Adrenal gland (tissue), 12 donors: ENCODE results near the gene EPDR1. TPM values are rescaled to one million over a fixed set of nuclear protein-coding genes. Genes with fewer than 3 reads are reported as not detected.
A peak's percentile ranks its signal among the peaks of the same experiment; 100 is the strongest.

ENCODE experiments used
- DNase-seq, 7 donors: peaks; one replicate each; pipeline ENCODE4 v3.0.0-alpha.2; 2019 to 2020
- H3K27ac ChIP-seq, 5 donors: fragments of 200-600 bp; sonication (generic) in 4 of 5; 1 replicate in 3 of 5; 2 replicates in 2 of 5; pipeline versions ENCODE4 v1.5.1 to v1.8.0; 2016 to 2020; ENCODE audit warnings: mild to moderate bottlenecking in 1 of 5
- H3K27me3 ChIP-seq: fragments of 200-600 bp; 2 replicates; pipeline ENCODE4 v1.8.0; 2021
- H3K36me3 ChIP-seq, 2 donors: fragments of 200-600 bp; replicated peaks in 1 of 2; 1 replicate in 1 of 2; 2 replicates in 1 of 2; pipeline versions ENCODE4 v1.5.1 to v1.8.0; 2018 to 2022
- H3K4me1 ChIP-seq, 2 donors: fragments of 200-600 bp; replicated peaks in 1 of 2; 1 replicate in 1 of 2; 2 replicates in 1 of 2; pipeline versions ENCODE4 v1.5.1 to v1.8.0; 2018 to 2021
- H3K4me3 ChIP-seq, 4 donors: fragments of 200-600 bp; sonication (generic) in 3 of 4; one replicate each; pipeline ENCODE4 v1.5.1; 2016 to 2018
- H3K9me3 ChIP-seq, 3 donors: fragments of 200-600 bp; sonication (generic) in 1 of 3; replicated peaks in 1 of 3; 1 replicate in 2 of 3; 2 replicates in 1 of 3; pipeline versions ENCODE4 v1.5.1 to v1.8.0; 2016 to 2021
- CTCF ChIP-seq, 6 experiments: fragments of 450-650 bp in 4 of 6; fragments of 200-600 bp in 2 of 6; sonication (generic) in 1 of 6; IDR thresholded peaks; 1 replicate in 5 of 6; 2 replicates in 1 of 6; pipeline versions ENCODE4 v1.5.1 to v1.8.0; 2016 to 2021; ENCODE audit warnings: antibody characterized with exemption in 6 of 6, mild to moderate bottlenecking in 2 of 6, moderate library complexity in 1 of 6
- POLR2A ChIP-seq, 2 donors: fragments of 450-650 bp; IDR thresholded peaks; one replicate each; pipeline ENCODE4 v1.6.1; 2017; ENCODE audit warnings: antibody characterized with exemption in 2 of 2, mild to moderate bottlenecking in 2 of 2, moderate library complexity in 1 of 2
- WGBS, 4 donors: extraction: QIAGEN DNeasy Blood & Tissue Kit in 2 of 4; methylation state at CpG; one replicate each; pipeline versions ENCODE4 v1.1.5 to v1.1.7; 2013 to 2017; 5-methylcytosine and 5-hydroxymethylcytosine counted together
- intact Hi-C, 2 donors: fragments of 100-400 bp; cut with DNase I; formaldehyde crosslinking; loops; one replicate each; pipeline versions ENCODE4 v1.14.1 to v1.15.0; 2022 to 2023
- polyA plus RNA-seq, 3 donors: library from polyadenylated mRNA; stranded (reverse); fragments of 200-250 nt in 2 of 3; fragments of 350-450 nt in 1 of 3; fragmentation: Illumina TruSeq in 1 of 3; extraction: RNeasy Lipid Tissue Mini Kit (QIAGEN cat#74804) in 1 of 3; gene quantifications; one replicate each; pipeline ENCODE4 v1.2.3, GENCODE V29; 2013 to 2014
- total RNA-seq, 9 donors: library from RNA; depleted of rRNA in 4 of 9; stranded (reverse); fragments of >200 nt in 4 of 9; fragments of 120-200 nt in 1 of 9; fragmentation: NEBNext Ultra II Directional in 1 of 9; extraction: Animal tissue kit (Norgen Biotek cat#: 25700) in 1 of 9; gene quantifications; one replicate each; pipeline versions ENCODE4 v1.1.0 to v1.2.4, GENCODE V29; 2013 to 2023
- donor health status: healthy with polysubstance abuse.
- donor health status: Bipolar disorder and iron deficiency.
- donor health status: DM: yes; HTN: yes; CAD: no.
- donor health status: DM: no; HTN: no; CAD: no.
- donor health status: DM: no; HTN: no; CAD: no.
- donor health status: DM: yes; HTN: yes; CAD: no.

EPDR1 gene
- total and polyA plus RNA-seq, 12 donors: 4.8 to 210 (median 69.8) TPM

- H3K27me3 ChIP-seq: no peaks in the 10 kb centered on the region
- no peaks in the 10 kb centered on the region for H3K36me3 ChIP-seq
- no peak overlapping the region for H3K4me3 ChIP-seq
- TF ChIP-seq POLR2A (IDR thresholded peaks at IDR 0.05): no peak
- TF ChIP-seq CTCF (IDR thresholded peaks at IDR 0.05): no peak
- intact Hi-C loops: no loop called here
- DNase-seq: no peak
- no peaks in the 10 kb centered on the region for H3K9me3 ChIP-seq
- H3K27ac ChIP-seq: no peak overlapping the region
- WGBS, 4 donors: 78 to 84% (median 82%) methylated on average over 5 of the region's 5 CpGs
- peaks cover 0 to 6% of the 10 kb centered on the region in 2 donors for H3K4me1 ChIP-seq
Observed at GRCh38 chr7:37984750-37985390, 64.4 kb downstream of the EPDR1 start.

- no peaks in the 10 kb centered on the region for H3K9me3 ChIP-seq
- peaks cover 0 to 6% of the 10 kb centered on the region in 2 donors for H3K4me1 ChIP-seq
- H3K36me3 ChIP-seq: no peaks in the 10 kb centered on the region
- no peaks in the 10 kb centered on the region for H3K27me3 ChIP-seq
- 60 to 74% (median 66%) methylated on average over 4 of the region's 4 CpGs for WGBS, 4 donors
- TF ChIP-seq CTCF (IDR thresholded peaks at IDR 0.05) (no peak), POLR2A (IDR thresholded peaks at IDR 0.05) (no peak)
- no peak overlapping the region for H3K4me3 ChIP-seq
- H3K27ac ChIP-seq: peak overlapping the region in 1 of 5 donors; percentile 31
- DNase-seq: no peak
- intact Hi-C loops: no loop called here
Observed at GRCh38 chr7:37986908-37987330, 66.5 kb downstream of the EPDR1 start.

GRCh38 chr7:37987732-37988131 lies 67.3 kb downstream of the EPDR1 start:
- DNase-seq: no peak
- no peaks in the 10 kb centered on the region for H3K36me3 ChIP-seq
- TF ChIP-seq CTCF (IDR thresholded peaks at IDR 0.05): no peak
- TF ChIP-seq POLR2A (IDR thresholded peaks at IDR 0.05): no peak
- H3K9me3 ChIP-seq: no peaks in the 10 kb centered on the region
- H3K27ac ChIP-seq: no peak overlapping the region
- no peak overlapping the region for H3K4me3 ChIP-seq
- H3K27me3 ChIP-seq: no peaks in the 10 kb centered on the region
- H3K4me1 ChIP-seq: peaks cover 0 to 6% of the 10 kb centered on the region in 2 donors
- 57 to 71% (median 65%) methylated on average over 1 of the region's 1 CpG for WGBS, 4 donors
- intact Hi-C loops: no loop called here

- H3K4me3 ChIP-seq: no peak overlapping the region
- no peak overlapping the region for H3K27ac ChIP-seq
- peaks cover 0 to 6% of the 10 kb centered on the region in 2 donors for H3K4me1 ChIP-seq
Observed at GRCh38 chr7:37988721-37989650, 68.5 kb downstream of the EPDR1 start.

More at GRCh38 chr7:37988721-37989650, 68.5 kb downstream of the EPDR1 start:
- no peak for DNase-seq
- Histone ChIP-seq H3K27me3 (no peaks in the 10 kb centered on the region), H3K36me3 (no peaks in the 10 kb centered on the region), H3K9me3 (peaks cover 0 to 3% (median 0%) of the 10 kb centered on the region in 3 donors)
- intact Hi-C loops: no loop called here
- WGBS, 4 donors: 89 to 93% (median 90%) methylated on average over 7 of the region's 7 CpGs
- TF ChIP-seq CTCF (IDR thresholded peaks at IDR 0.05) (no peak), POLR2A (IDR thresholded peaks at IDR 0.05) (no peak)
